ENCODE results near the gene C4orf33.
"Not testable (repeated sequence)": the region's sequence is repeated elsewhere in the genome, so short reads cannot be mapped to it uniquely, and the experiment has no call there.

Gene C4orf33

DNA sequence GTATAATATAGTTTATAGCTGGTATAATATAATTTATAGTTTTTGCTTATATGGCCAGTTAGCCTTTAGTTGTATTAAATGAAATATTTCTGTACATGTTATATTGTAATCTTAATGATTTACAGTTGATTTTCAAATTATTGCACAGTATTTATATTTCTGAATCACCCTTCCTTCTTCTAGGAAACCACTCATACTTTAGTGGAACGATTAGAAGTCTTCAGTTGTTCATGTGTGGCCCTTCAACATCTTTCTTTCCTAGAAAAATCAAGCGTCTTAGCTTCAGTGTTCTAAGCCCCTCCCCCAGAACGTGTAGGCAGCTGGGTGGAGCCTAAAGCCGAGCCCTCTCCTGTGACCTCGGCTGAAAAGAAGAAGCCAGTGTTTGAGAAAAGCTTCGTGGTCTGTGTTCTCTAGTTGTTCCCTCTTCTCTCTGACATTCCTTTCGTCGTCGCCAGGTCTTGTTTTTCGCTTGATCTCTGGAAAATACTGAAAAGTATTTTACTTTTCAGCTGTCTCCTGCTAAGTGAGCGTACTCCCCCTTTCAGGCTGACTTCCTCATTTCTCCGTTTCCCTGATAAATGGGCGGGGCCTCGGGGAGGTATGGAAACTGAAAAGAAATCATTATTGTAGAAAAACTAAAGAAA lies at the start of gene C4orf33:
Gene C4orf33 (plus strand): TSS at position 342 of the 644 bp plus-strand sequence. CDS start 6,459 bp downstream, outside the sequence.
- peaks cover under 1% of the 10 kb centered on the region for H3K36me3 ChIP-seq (ENCODE audit: insufficient read depth, insufficient read length, low read length)
- no peaks in the 10 kb centered on the region for H3K27me3 ChIP-seq (ENCODE audit: insufficient read depth, insufficient read length)
- no peak for DNase-seq (ENCODE audit: low read depth, low spot score)
- no peaks in the 10 kb centered on the region for H3K9me3 ChIP-seq (ENCODE audit: insufficient read depth, low read length)
- TF ChIP-seq SUZ12 (IDR thresholded peaks at IDR 0.05; ENCODE audit: extremely low read depth, insufficient read depth, insufficient read length) (no peak), ZNF274 (IDR thresholded peaks at IDR 0.05; ENCODE audit: low read depth, low read length) (no peak), YY1 (IDR thresholded peaks at IDR 0.05; ENCODE audit: insufficient read depth, insufficient read length) (no peak)
- H3K4me3 ChIP-seq (ENCODE audit: insufficient read length, low read depth): no peak within 1 kb of the TSS
- H3K9ac ChIP-seq (ENCODE audit: insufficient read length, low read depth): no peak within 1 kb of the TSS
- no peaks in the 10 kb centered on the region for H3K4me1 ChIP-seq (ENCODE audit: insufficient read depth, insufficient read length)

DNA sequence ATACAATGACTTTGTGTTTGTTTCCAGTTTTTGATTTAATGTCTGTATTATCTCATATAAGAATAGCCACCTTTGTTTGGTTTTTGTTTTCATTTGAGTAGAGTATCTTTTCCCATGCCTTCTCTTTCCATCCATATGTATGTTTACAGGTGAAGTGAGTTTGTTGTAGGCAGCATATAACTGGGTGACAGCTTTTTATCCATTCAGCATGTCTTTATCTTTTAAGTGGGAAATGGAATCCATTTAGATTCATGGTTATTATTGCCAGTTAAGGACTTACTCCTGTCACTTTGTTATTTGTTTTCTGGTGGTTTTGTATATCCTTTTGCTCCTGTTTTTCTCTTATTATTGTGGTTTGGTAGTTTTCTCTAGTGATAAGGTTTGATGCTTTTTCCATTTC lies 36.9 kb upstream of the C4orf33 start:
- no peak for DNase-seq (ENCODE audit: low read depth, low spot score)
- Histone ChIP-seq H3K4me3 (ENCODE audit: insufficient read length, low read depth) (no peak overlapping the region), H3K9me3 (ENCODE audit: insufficient read depth, low read length) (peaks cover 65% of the 10 kb centered on the region), H3K36me3 (ENCODE audit: insufficient read depth, insufficient read length, low read length) (peaks cover 5% of the 10 kb centered on the region), H3K4me1 (ENCODE audit: insufficient read depth, insufficient read length) (no peaks in the 10 kb centered on the region), H3K27me3 (ENCODE audit: insufficient read depth, insufficient read length) (no peaks in the 10 kb centered on the region), H3K9ac (ENCODE audit: insufficient read length, low read depth) (no peak overlapping the region)
- TF ChIP-seq SUZ12 (IDR thresholded peaks at IDR 0.05; ENCODE audit: extremely low read depth, insufficient read depth, insufficient read length) (no peak), YY1 (IDR thresholded peaks at IDR 0.05; ENCODE audit: insufficient read depth, insufficient read length) (no peak), ZNF274 (IDR thresholded peaks at IDR 0.05; ENCODE audit: low read depth, low read length) (no peak)

- Histone ChIP-seq H3K36me3 (ENCODE audit: insufficient read depth, insufficient read length, low read length) (peaks cover 5% of the 10 kb centered on the region), H3K9ac (ENCODE audit: insufficient read length, low read depth) (no peak overlapping the region), H3K27me3 (ENCODE audit: insufficient read depth, insufficient read length) (no peaks in the 10 kb centered on the region), H3K4me1 (ENCODE audit: insufficient read depth, insufficient read length) (no peaks in the 10 kb centered on the region), H3K4me3 (ENCODE audit: insufficient read length, low read depth) (no peak overlapping the region), H3K9me3 (ENCODE audit: insufficient read depth, low read length) (peaks cover 54% of the 10 kb centered on the region)
- TF ChIP-seq YY1 (IDR thresholded peaks at IDR 0.05; ENCODE audit: insufficient read depth, insufficient read length) (no peak), ZNF274 (IDR thresholded peaks at IDR 0.05; ENCODE audit: low read depth, low read length) (no peak), SUZ12 (IDR thresholded peaks at IDR 0.05; ENCODE audit: extremely low read depth, insufficient read depth, insufficient read length) (no peak)
- DNase-seq (ENCODE audit: low read depth, low spot score): no peak
These were observed 33.4 kb upstream of the C4orf33 start for GRCh38 chr4:129062580-129062979.

- Histone ChIP-seq H3K4me1 (ENCODE audit: insufficient read depth, insufficient read length) (no peaks in the 10 kb centered on the region), H3K9ac (ENCODE audit: insufficient read length, low read depth) (no peak overlapping the region), H3K27me3 (ENCODE audit: insufficient read depth, insufficient read length) (no peaks in the 10 kb centered on the region), H3K36me3 (ENCODE audit: insufficient read depth, insufficient read length, low read length) (peaks cover 5% of the 10 kb centered on the region), H3K9me3 (ENCODE audit: insufficient read depth, low read length) (peaks cover 45% of the 10 kb centered on the region), H3K4me3 (ENCODE audit: insufficient read length, low read depth) (no peak overlapping the region)
- TF ChIP-seq ZNF274 (IDR thresholded peaks at IDR 0.05; ENCODE audit: low read depth, low read length): no peak
- no peak for TF ChIP-seq YY1 (IDR thresholded peaks at IDR 0.05; ENCODE audit: insufficient read depth, insufficient read length)
- no peak for TF ChIP-seq SUZ12 (IDR thresholded peaks at IDR 0.05; ENCODE audit: extremely low read depth, insufficient read depth, insufficient read length)
- no peak for DNase-seq (ENCODE audit: low read depth, low spot score)
These were observed 32.3 kb upstream of the C4orf33 start for GRCh38 chr4:129063640-129064039.

GRCh38 chr4:129064717-129065116 lies 31.2 kb upstream of the C4orf33 start:
- no peak overlapping the region for H3K4me3 ChIP-seq (ENCODE audit: insufficient read length, low read depth)
- no peak for TF ChIP-seq YY1 (IDR thresholded peaks at IDR 0.05; ENCODE audit: insufficient read depth, insufficient read length)
- no peak for TF ChIP-seq ZNF274 (IDR thresholded peaks at IDR 0.05; ENCODE audit: low read depth, low read length)
- no peak for TF ChIP-seq SUZ12 (IDR thresholded peaks at IDR 0.05; ENCODE audit: extremely low read depth, insufficient read depth, insufficient read length)
- DNase-seq (ENCODE audit: low read depth, low spot score): no peak
- peaks cover 38% of the 10 kb centered on the region for H3K9me3 ChIP-seq (ENCODE audit: insufficient read depth, low read length)
- peaks cover 5% of the 10 kb centered on the region for H3K36me3 ChIP-seq (ENCODE audit: insufficient read depth, insufficient read length, low read length)
- no peak overlapping the region for H3K9ac ChIP-seq (ENCODE audit: insufficient read length, low read depth)
- H3K4me1 ChIP-seq (ENCODE audit: insufficient read depth, insufficient read length): no peaks in the 10 kb centered on the region
- no peaks in the 10 kb centered on the region for H3K27me3 ChIP-seq (ENCODE audit: insufficient read depth, insufficient read length)

DNA sequence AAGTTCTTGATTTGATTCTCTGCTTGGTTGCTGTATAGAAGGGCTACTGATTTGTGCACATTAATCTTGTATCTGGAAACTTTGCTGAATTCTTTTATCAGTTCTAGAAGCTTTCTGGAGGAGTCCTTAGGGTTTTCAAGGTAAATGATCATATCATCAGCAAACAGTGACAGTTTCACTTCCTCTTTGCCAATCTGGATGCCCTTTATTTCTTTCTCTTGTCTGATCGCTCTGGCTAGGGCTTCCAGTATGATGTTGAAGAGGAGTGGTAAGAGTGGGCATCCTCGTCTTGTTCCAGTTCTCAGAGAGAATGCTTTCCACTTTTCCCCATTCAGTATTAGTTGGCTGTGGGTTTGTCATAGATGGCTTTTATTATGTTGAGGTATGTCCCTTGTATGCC lies 26.4 kb upstream of the C4orf33 start:
- not testable (repeated sequence) for H3K4me1 ChIP-seq (ENCODE audit: insufficient read depth, insufficient read length); H3K27me3 ChIP-seq (ENCODE audit: insufficient read depth, insufficient read length); DNase-seq (ENCODE audit: low read depth, low spot score); H3K9me3 ChIP-seq (ENCODE audit: insufficient read depth, low read length); H3K36me3 ChIP-seq (ENCODE audit: insufficient read depth, insufficient read length, low read length); H3K9ac ChIP-seq (ENCODE audit: insufficient read length, low read depth); H3K4me3 ChIP-seq (ENCODE audit: insufficient read length, low read depth)

GRCh38 chr4:129077326-129077725 lies 18.6 kb upstream of the C4orf33 start:
- no peak for DNase-seq (ENCODE audit: low read depth, low spot score)
- Histone ChIP-seq H3K27me3 (ENCODE audit: insufficient read depth, insufficient read length) (no peaks in the 10 kb centered on the region), H3K4me3 (ENCODE audit: insufficient read length, low read depth) (no peak overlapping the region), H3K9ac (ENCODE audit: insufficient read length, low read depth) (no peak overlapping the region), H3K4me1 (ENCODE audit: insufficient read depth, insufficient read length) (no peaks in the 10 kb centered on the region), H3K9me3 (ENCODE audit: insufficient read depth, low read length) (peaks cover 34% of the 10 kb centered on the region; the same call in 1 of the 2 replicates), H3K36me3 (ENCODE audit: insufficient read depth, insufficient read length, low read length) (peaks cover 23% of the 10 kb centered on the region)
- TF ChIP-seq YY1 (IDR thresholded peaks at IDR 0.05; ENCODE audit: insufficient read depth, insufficient read length) (no peak), SUZ12 (IDR thresholded peaks at IDR 0.05; ENCODE audit: extremely low read depth, insufficient read depth, insufficient read length) (no peak), ZNF274 (IDR thresholded peaks at IDR 0.05; ENCODE audit: low read depth, low read length) (no peak)
